ENCODE measurements around the gene PDE8B. TPM values are rescaled to one million over a fixed set of nuclear protein-coding genes. Genes with fewer than 3 reads are reported as not detected.

PDE8B gene
- total RNA-seq, 1 experiment from 2014 or later: 0.39 TPM

DNA sequence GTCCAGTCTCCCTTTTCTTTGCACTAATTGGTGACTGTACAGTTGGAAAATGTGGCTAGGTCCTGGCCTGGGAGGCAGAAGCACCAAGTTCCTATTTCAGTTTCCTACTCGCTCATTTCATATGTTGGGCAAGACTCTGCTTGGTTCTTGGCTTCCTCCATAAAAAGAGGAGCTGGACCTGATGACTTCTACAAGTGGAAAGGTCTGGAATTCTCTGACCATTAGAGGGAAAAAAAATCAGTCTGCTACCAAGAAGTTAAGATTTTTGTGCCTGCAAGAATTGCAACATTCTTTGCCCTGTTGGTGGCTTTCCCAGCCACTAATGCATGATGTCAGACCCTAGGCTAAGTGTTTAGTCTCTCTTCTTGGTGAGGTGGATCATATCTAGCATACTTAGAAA is 190.2 kb downstream of the PDE8B start:
- peak; percentile 15 for DNase-seq (ENCODE audit: low read depth)

- no peak for DNase-seq (ENCODE audit: low read depth)
These were observed 192.3 kb downstream of the PDE8B start for GRCh38 chr5:77402796-77403195.

GRCh38 chr5:77407152-77407551 is 196.7 kb downstream of the PDE8B start:
- no peak for DNase-seq (ENCODE audit: low read depth)

DNA sequence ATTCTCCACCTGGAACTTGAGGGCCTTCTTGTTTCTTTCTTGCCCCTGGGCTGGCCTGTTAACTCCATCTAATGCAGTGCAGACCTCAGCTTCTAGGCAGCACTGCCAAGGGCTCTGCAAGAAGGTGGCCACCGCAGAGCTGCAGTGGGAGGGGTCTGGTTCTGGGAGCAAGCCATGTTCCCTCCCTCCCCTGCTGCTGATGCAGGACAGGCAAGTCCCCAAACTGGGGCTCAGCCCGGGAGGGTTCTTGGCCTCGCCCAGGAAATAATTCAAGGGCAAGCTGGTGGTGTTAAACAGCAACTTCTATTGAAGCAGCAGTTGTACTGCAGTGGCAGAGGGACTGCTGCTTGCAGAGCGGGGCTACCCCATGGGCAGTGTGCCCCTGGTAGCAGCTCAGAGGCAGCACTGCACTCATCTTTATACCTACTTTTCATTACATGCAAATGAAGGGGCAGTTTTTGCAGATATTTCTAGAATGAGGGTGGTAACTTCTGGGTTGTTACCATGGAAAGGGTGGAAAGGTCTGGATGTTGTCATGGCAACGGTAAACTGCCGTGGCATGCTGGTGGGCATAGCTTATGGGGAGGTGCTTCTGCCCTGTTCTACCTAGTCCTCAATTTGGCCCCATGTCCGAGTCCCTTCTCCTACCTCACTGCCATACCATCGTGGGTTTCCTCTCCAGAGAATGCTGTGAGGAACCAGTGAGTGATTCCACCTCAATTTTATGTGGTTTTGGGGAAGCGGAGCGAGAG is 199.6 kb downstream of the PDE8B start:
- DNase-seq (ENCODE audit: low read depth): no peak

- DNase-seq (ENCODE audit: low read depth): no peak
These were observed 202.6 kb downstream of the PDE8B start for GRCh38 chr5:77413049-77413448.

DNA sequence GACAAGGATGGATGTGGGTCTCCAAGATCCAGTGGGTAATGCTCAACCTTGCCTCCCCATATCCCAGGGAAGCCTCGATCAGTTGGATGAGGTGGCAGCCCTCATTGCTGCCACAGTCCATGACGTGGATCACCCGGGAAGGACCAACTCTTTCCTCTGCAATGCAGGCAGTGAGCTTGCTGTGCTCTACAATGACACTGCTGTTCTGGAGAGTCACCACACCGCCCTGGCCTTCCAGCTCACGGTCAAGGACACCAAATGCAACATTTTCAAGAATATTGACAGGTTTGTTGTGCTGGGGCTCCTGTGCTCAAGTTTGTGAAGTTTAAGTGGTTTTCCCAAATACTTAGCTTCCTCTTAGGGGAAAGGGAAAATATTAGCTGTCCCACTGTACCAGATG is 207.7 kb downstream of the PDE8B start:
- DNase-seq (ENCODE audit: low read depth): no peak

DNA sequence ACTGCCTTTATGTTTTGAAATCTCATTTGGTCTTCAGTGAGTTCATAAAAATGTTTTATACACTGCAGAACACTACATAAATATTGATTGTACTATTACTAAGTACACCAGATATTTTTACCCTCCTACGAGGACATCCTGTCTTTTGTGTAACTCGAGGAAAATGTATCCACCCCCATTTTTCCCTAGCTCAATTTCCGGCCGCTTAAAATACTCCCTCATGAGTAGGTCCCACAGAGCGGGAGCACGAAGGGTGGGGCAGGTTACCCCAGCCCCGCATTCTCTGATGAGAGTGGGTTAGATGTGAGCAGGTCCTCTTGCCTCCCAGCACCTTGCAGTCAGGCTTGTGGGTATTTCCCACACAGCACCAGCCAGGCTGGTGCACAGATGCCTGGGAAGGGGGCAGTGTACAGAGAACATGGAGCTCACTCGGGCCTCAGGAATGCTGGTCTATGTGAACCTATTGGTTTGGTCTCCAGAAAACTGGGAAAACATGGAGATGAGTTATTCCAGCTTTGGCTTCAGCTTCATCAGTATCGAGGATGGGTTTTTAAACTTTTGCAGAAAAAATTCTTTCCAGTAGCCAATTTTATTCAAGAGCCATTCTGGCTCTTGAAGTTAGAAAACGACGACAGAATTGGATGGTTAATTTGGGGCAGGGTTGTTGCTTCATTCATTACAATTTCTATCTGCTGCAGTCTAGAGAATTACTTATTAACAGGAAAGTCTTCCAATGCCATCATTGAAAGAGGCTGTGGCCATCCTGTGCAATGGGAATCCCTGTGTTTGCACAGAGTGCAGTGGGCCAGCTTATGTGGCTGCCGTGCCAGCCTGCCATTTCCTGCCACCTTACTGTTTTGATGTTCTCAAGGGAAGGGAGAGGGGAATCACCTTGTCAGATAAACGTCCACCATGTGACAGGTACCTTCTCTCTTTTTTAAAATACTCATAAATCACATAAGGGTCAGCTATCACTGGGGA is 208.4 kb downstream of the PDE8B start:
- DNase-seq (ENCODE audit: low read depth): peak; percentile 19

GRCh38 chr5:77419644-77420582 is 209.4 kb downstream of the PDE8B start:
- no peak for DNase-seq (ENCODE audit: low read depth)

GRCh38 chr5:77420940-77421339 is 210.5 kb downstream of the PDE8B start:
- no peak for DNase-seq (ENCODE audit: low read depth)

GRCh38 chr5:77423022-77423750 is 212.7 kb downstream of the PDE8B start:
- peak; percentile 91 for DNase-seq (ENCODE audit: low read depth)

DNA sequence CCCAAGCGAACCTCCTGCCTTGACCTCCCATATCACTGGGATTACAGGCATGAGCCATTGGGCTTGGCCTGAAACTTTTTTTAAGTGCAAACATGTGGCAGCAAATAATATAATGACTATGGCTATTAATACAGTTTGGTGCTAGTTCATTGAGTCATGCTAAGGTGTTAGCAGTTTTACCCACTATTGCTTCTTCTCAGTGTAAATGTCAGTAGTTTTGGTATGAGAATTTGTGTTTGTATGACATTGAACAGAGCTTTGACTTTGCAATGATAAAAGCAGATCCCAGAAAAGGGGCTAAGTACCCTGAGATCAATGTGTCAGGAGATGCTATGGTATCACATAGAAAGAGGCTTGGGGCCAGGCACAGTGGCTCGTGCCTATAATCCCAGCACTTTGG is 214.4 kb downstream of the PDE8B start:
- DNase-seq (ENCODE audit: low read depth): no peak

GRCh38 chr5:77425420-77425819 is 214.9 kb downstream of the PDE8B start:
- peak; percentile 8 for DNase-seq (ENCODE audit: low read depth)

- peak; percentile 50 for DNase-seq (ENCODE audit: low read depth)
These were observed 215.6 kb downstream of the PDE8B start for GRCh38 chr5:77425998-77426659.

GRCh38 chr5:77426670-77427069 is 216.2 kb downstream of the PDE8B start:
- peak; percentile 76 for DNase-seq (ENCODE audit: low read depth)

DNA sequence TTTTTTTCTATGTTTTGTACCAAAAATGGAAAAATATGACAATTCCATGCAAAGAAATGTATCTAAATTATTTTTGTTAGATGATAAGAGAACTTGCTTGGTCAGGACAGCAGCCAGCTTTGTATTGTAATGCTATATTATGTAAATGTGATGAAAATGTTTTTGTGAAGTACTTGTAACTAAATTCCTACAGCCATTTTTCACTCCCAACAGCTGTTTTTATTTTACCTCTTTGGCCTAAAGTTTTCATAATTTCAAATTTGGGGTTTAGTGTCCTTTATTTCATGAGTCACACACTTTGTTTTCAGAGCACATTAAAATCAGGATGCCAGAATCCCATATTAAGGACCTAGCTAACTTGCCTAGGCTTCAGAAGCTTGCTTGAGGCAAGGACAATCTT is 217.5 kb downstream of the PDE8B start:
- DNase-seq (ENCODE audit: low read depth): no peak

- no peak for DNase-seq (ENCODE audit: low read depth)
These were observed 218.0 kb downstream of the PDE8B start for GRCh38 chr5:77428526-77428925.

DNA sequence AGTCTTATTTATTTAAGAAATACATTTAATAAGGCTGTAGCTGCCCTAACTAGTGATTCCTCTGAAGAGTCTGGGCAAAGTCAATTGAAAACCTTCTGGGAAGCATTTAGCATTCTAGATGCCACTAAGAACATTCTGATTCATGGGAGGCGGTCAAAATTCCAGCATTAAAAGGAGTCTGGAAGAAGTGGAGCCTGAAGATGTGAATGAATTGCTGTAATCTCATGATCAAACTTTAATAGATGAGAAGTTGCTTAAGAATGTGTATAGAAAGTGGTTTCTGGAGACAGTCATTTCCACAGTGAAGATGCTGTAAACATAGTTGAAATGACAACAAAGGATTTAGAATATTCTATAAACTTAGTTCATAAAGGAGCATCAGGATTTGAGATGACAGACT is 220.2 kb downstream of the PDE8B start:
- peak; percentile 91 for DNase-seq (ENCODE audit: low read depth)

GRCh38 chr5:77431286-77431685 is 220.8 kb downstream of the PDE8B start:
- DNase-seq (ENCODE audit: low read depth): peak; percentile 91

GRCh38 chr5:77431719-77432118 is 221.2 kb downstream of the PDE8B start:
- DNase-seq (ENCODE audit: low read depth): no peak

DNA sequence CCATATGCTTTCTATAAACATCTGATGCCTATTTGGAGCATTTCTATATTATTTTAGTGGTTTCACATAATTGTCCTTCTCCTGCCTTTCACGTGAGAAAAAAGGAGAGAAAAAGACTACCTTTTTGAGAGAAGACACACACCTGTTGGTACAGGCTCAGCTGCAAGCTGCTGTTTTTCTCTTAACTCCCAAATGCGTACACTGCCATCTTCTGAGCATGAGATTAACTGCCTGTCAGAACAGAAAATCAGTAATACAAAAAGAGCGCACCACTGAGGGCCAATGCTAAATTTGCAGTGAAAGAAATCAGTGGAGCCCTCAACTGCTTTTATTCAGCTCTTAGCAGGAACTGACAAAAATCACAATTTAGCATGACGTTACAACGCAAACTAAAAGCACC is 226.7 kb downstream of the PDE8B start:
- peak; percentile 31 for DNase-seq (ENCODE audit: low read depth)

All from M059J (cell line).